Heart right ventricle (tissue), 16 donors: ENCODE data around the gene EIF3L. TPM values are rescaled to one million over a fixed set of nuclear protein-coding genes. Genes with fewer than 3 reads are reported as not detected.
"Not testable (repeated sequence)": the region's sequence is repeated elsewhere in the genome, so short reads cannot be mapped to it uniquely, and the experiment has no call there.

ENCODE experiments used
- ATAC-seq, 8 donors: fragments of 200-7000 bp; cut with Tn5 transposase; one replicate each; pipeline ENCODE4 v1.9.1; 2020; ENCODE audit warnings: mild to moderate bottlenecking in 8 of 8, moderate library complexity in 8 of 8, moderate number of reproducible peaks in 1 of 8
- DNase-seq, 2 donors: peaks; one replicate each; pipeline ENCODE4 v3.0.0-alpha.2; 2020
- H3K27ac ChIP-seq, 10 donors: fragments of 200-600 bp; sonication (generic) in 2 of 10; one replicate each; pipeline versions ENCODE4 v1.5.0 to v1.8.0; 2020 to 2022; ENCODE audit warnings: mild to moderate bottlenecking in 3 of 10
- H3K27me3 ChIP-seq, 7 donors: fragments of 200-600 bp; one replicate each; pipeline ENCODE4 v1.8.0; 2021 to 2022; ENCODE audit warnings: mild to moderate bottlenecking in 2 of 7
- H3K36me3 ChIP-seq, 9 donors: fragments of 200-600 bp; sonication (generic) in 1 of 9; one replicate each; pipeline versions ENCODE4 v1.5.0 to v1.8.0; 2020 to 2022; ENCODE audit warnings: mild to moderate bottlenecking in 2 of 9
- H3K4me1 ChIP-seq, 9 donors: fragments of 200-600 bp; sonication (generic) in 1 of 9; one replicate each; pipeline versions ENCODE4 v1.5.0 to v1.8.0; 2020 to 2022; ENCODE audit warnings: mild to moderate bottlenecking in 4 of 9
- H3K4me3 ChIP-seq, 10 donors: fragments of 200-600 bp; sonication (generic) in 2 of 10; one replicate each; pipeline versions ENCODE4 v1.5.0 to v1.8.0; 2020 to 2022; ENCODE audit warnings: mild to moderate bottlenecking in 7 of 10, moderate library complexity in 2 of 10
- H3K9me3 ChIP-seq, 11 donors: fragments of 200-600 bp in 10 of 11; sonication (generic) in 2 of 11; one replicate each; pipeline versions ENCODE4 v1.5.0 to v1.8.0; 2013 to 2022; ENCODE audit warnings: mild to moderate bottlenecking in 2 of 11, control low read depth in 1 of 11, moderate library complexity in 1 of 11
- WGBS, 2 donors: extraction: QIAGEN DNeasy Blood & Tissue Kit; methylation state at CpG; one replicate each; pipeline ENCODE4 v1.1.7; 2013; ENCODE audit warnings: inconsistent platforms in 1 of 2; 5-methylcytosine and 5-hydroxymethylcytosine counted together
- intact Hi-C, 10 donors: fragments of 100-400 bp; cut with DNase I; formaldehyde crosslinking; loops; one replicate each; pipeline versions ENCODE4 v1.11.1 to v1.14.2; 2022
- long read RNA-seq, 3 donors: library from polyadenylated mRNA; unstranded; transcript quantifications; one replicate each; pipeline ENCODE4 v2.0.0, GENCODE V29; 2020 to 2021
- polyA plus RNA-seq, 2 donors: library from polyadenylated mRNA; stranded (reverse); fragments of 200-250 nt; gene quantifications; one replicate each; pipeline ENCODE4 v1.2.3, GENCODE V29; 2013
- total RNA-seq, 10 donors: library from RNA; stranded (reverse); fragmentation: NEBNext Ultra II Directional in 3 of 10; extraction: Animal tissue kit (Norgen Biotek cat#: 25700) in 3 of 10; gene quantifications; one replicate each; pipeline versions ENCODE4 v1.2.1 to v1.2.4, GENCODE V29; 2021 to 2023
- TF ChIP-seq, protein P1 (sequence below), 9 donors: fragments of 200-600 bp; sonication (generic) in 2 of 9; IDR thresholded peaks; one replicate each; pipeline versions ENCODE4 v1.5.0 to v1.8.0; 2021 to 2022; ENCODE audit warnings: antibody characterized with exemption in 9 of 9, mild to moderate bottlenecking in 5 of 9, moderate library complexity in 1 of 9
- donor health status: Arrhythmogenic right ventricular cardiomyopathy.
- donor health status: ischemic (EF 13 %, LVEDD 7.1; RV severe dilation, severe dysfunction).
- donor health status: healthy with polysubstance abuse.
- donor health status: DM: no; HTN: yes; CAD: no.
- donor health status: DM: no; HTN: no; CAD: no.
- donor health status: ischemic (EF 25% LVEDD 6.9; RV normal size, moderate dysfunction).
- donor health status: ischemic (EF 25% LVEDD 5.7; RV mildly dilated, moderate dysfunction).
- donor health status: healthy.
- donor health status: DM: yes; HTN: yes; CAD: no.
- donor health status: Ischemic cardiomyopathy.
- donor health status: ischemic (EF 35%, LVEDD 5.7; RV mildly dilated, moderate dysfunction).
- donor health status: nonischemic (EF 11% LVEDD 7.7; RV severe dilation, severe dysfunction).
- donor health status: DM: yes; HTN: yes; CAD: no.
- donor health status: PGD.
- donor health status: ischemic (EF 29% LVEDD 5.4; RV normal size, mild dysfunction).
- donor health status: nonischemic (EF 23%, LVEDD 6.1; RV moderate dilation, normal function).

EIF3L gene
- 100 to 1,000 TPM; 304 to 489 (median 445) TPM for total RNA-seq
- polyA plus RNA-seq: 100 to 1,000 TPM; 135 to 250 TPM
- long read RNA-seq, donor 1, transcript EIF3L-203 (13 exons, 3,220 nt): major isoform, 281 of 338 reads
- long read RNA-seq, donor 1, partial matches to known transcripts: 44 of 338 reads
- long read RNA-seq, donor 1, other reads (novel, unspliced or antisense): 12 of 338 reads
- long read RNA-seq, donor 2, transcript EIF3L-203 (13 exons, 3,220 nt): major isoform, 298 of 347 reads
- long read RNA-seq, donor 2, partial matches to known transcripts: 36 of 347 reads
- long read RNA-seq, donor 2, other reads (novel, unspliced or antisense): 12 of 347 reads
- long read RNA-seq, donor 3, transcript EIF3L-203 (13 exons, 3,220 nt): major isoform, 1,142 of 1,326 reads
- long read RNA-seq, donor 3, transcript EIF3L-212 (12 exons, 1,708 nt): minor isoform, 5 of 1,326 reads
- long read RNA-seq, donor 3, partial matches to known transcripts: 94 of 1,326 reads
- long read RNA-seq, donor 3, other reads (novel, unspliced or antisense): 84 of 1,326 reads

DNA sequence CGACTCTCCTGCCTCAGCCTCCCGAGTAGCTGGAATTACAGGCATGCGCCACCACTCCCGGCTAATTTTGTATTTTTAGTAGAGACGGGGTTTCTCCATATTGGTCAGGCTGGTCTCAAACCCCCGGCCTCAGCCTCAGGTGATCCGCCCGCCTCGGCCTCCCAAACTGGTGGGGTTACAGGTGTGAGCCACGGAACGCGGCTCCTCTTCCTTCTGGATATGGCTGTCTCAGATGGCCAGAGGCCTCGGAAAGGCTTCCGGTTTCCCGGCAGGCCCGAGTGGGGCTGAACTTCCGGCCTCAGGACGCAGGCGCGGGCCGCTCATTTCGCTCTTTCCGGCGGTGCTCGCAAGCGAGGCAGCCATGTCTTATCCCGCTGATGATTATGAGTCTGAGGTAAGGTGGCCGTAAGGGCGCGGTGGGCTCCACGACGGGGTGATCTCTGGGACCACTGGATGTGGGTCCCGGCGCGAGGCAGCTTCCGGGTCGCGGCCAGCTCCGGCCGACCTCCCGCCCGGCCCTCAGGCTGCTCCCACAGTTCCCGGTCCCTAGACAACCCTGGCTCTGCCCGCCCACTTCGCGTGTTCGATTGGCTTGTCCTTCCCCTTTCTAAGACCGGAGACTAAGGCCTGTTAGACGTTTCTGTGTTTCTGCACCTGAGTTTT lies at the start of gene EIF3L:
Gene EIF3L (plus strand): TSS at position 331 of the 663 bp plus-strand sequence. CDS start 31 bp downstream, at position 362.
- peaks cover 3 to 50% (median 30%) of the 10 kb centered on the region in 9 donors for H3K4me1 ChIP-seq
- peaks cover 0 to 39% (median 21%) of the 10 kb centered on the region in 9 donors for H3K36me3 ChIP-seq
- peaks cover 0 to 7% (median 0%) of the 10 kb centered on the region in 11 donors for H3K9me3 ChIP-seq
- DNase-seq (peak; percentile 89 to 90), ATAC-seq (peak; percentile 89 to 94 (median 91))
- no peaks in the 10 kb centered on the region for H3K27me3 ChIP-seq
- peak within 1 kb of the TSS; percentile 65 to 87 (median 76) for H3K4me3 ChIP-seq
- intact Hi-C loops: no loop called here
- 0 to 1% methylated on average over 49 of the region's 49 CpGs for WGBS, 2 donors
- peak within 1 kb of the TSS; percentile 68 to 94 (median 90) for H3K27ac ChIP-seq
- TF ChIP-seq, protein P1, sequence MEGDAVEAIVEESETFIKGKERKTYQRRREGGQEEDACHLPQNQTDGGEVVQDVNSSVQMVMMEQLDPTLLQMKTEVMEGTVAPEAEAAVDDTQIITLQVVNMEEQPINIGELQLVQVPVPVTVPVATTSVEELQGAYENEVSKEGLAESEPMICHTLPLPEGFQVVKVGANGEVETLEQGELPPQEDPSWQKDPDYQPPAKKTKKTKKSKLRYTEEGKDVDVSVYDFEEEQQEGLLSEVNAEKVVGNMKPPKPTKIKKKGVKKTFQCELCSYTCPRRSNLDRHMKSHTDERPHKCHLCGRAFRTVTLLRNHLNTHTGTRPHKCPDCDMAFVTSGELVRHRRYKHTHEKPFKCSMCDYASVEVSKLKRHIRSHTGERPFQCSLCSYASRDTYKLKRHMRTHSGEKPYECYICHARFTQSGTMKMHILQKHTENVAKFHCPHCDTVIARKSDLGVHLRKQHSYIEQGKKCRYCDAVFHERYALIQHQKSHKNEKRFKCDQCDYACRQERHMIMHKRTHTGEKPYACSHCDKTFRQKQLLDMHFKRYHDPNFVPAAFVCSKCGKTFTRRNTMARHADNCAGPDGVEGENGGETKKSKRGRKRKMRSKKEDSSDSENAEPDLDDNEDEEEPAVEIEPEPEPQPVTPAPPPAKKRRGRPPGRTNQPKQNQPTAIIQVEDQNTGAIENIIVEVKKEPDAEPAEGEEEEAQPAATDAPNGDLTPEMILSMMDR (IDR thresholded peaks at IDR 0.05): no peak

DNA sequence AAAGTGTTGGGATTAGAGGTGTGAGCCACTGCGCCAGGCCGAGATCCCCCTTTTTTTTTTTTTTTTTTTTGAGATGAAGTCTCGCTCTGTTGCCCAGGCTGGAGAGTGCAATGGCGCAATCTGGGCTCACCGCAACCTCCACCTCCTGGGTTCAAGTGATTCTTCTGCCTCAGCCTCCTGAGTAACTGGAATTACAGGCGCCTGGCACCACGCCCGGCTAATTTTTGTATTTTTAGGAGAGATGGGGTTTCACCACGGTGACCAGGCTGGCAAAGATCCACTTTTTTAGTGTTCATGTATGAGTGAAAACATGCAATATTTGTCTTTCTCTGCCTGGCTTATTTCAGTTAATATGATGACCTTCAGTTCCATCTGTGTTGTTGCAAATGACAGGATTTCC lies 49.2 kb upstream of the EIF3L start:
- peaks cover 0 to 20% (median 0%) of the 10 kb centered on the region in 7 donors for H3K27me3 ChIP-seq
- H3K36me3 ChIP-seq, ATAC-seq, DNase-seq, H3K4me3 ChIP-seq, H3K27ac ChIP-seq, H3K9me3 ChIP-seq: not testable (repeated sequence)
- 78 to 85% methylated on average over 9 of the region's 9 CpGs for WGBS, 2 donors
- peaks cover 0 to 29% (median 12%) of the 10 kb centered on the region in 9 donors for H3K4me1 ChIP-seq
- intact Hi-C loops: loop anchor here in 6 of 10 donors (5.0 to 10.0 kb wide), 5 partner anchors 45 to 175 kb away; partner anchors contain the start of gene NOL12 (in 1 of the 6)

DNA sequence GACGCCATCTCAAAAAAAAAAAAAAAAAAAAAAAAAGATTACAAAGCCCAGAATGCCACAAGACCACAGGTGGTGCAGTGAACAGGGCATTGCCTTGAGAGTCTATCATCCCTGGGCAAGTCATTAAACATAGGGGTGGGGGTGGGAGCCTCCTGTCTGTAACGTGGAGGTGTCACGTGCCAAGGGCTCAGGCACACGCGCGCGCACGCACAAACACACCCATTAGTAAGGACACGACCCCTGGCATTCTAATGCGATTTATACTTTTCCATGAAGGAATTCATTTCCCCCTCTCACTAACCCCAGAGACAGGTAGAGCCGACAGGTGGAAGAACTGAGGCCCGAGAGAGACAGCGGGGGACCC lies 47.3 kb upstream of the EIF3L start:
- TF ChIP-seq, protein P1 (IDR thresholded peaks at IDR 0.05): no peak
- H3K27me3 ChIP-seq: peaks cover 0 to 26% (median 0%) of the 10 kb centered on the region in 7 donors
- peak overlapping the region in 6 of 10 donors; percentile 35 to 68 (median 52) for H3K27ac ChIP-seq
- H3K4me1 ChIP-seq: peaks cover 8 to 47% (median 27%) of the 10 kb centered on the region in 9 donors
- intact Hi-C loops: loop anchor here in 3 of 10 donors (5.0 to 10.0 kb wide), 2 partner anchors 47 to 55 kb away; no protein-coding TSS in a partner anchor
- H3K9me3 ChIP-seq: no peaks in the 10 kb centered on the region
- no peak for DNase-seq
- 4 to 8% methylated on average over 13 of the region's 13 CpGs for WGBS, 2 donors
- no peaks in the 10 kb centered on the region for H3K36me3 ChIP-seq
- H3K4me3 ChIP-seq: peak overlapping the region; percentile 54 to 77 (median 64)
- peak in 1 of 8 donors; percentile 1 for ATAC-seq

DNA sequence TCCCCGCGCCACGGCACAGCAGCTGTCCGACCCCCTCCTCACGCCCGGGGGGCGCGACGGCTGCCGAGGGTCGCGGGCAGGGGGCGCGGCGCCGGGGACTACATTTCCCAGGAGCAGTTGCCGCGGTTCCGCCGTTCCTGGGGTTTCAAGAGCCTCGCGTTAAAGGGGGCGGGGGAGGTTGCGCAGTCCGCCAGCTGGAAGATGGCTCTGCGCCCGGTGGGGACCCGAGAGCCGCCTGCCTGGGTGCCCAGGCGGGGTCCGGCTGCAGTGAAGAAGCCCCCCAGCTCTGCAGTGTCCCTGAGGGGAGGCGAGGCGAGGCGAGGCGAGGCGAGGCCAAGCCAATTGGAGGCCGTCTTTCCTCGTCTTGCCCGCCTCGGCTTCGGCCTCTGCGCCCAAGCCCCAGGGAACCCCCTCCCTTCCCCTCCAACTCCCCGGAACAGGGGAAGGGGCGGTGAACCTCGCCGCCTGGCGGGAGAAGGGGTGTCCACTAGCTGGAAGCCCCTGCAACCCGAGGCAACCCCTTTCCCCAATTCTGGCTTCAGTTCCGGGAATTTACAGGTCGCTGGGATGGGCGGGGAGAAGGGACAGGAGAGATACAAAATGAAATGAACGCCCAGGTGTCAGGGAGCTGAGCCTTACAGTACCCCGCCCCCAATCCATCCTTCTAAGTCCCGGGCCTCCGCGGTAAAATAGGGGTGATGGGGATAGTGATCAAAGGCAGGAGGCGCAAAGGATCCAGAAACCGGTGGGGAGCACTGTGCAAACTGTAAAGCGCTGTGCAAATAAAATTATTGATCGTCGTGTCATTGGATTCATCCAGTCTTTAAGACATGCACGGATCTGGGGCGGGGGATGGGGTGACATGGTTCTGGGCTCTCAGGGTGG lies 46.7 kb upstream of the EIF3L start:
- peak in 7 of 8 donors; percentile 14 to 37 (median 24) for ATAC-seq
- H3K27ac ChIP-seq: peak overlapping the region in 9 of 10 donors; percentile 12 to 68 (median 46)
- H3K27me3 ChIP-seq: peaks cover 0 to 27% (median 0%) of the 10 kb centered on the region in 7 donors
- 2 to 3% methylated on average over 60 to 63 of the region's 63 CpGs for WGBS, 2 donors
- peak overlapping the region; percentile 54 to 77 (median 64) for H3K4me3 ChIP-seq
- intact Hi-C loops: loop anchor here in 3 of 10 donors (5.0 to 10.0 kb wide), 2 partner anchors 48 to 55 kb away; no protein-coding TSS in a partner anchor
- H3K4me1 ChIP-seq: peaks cover 8 to 53% (median 32%) of the 10 kb centered on the region in 9 donors
- TF ChIP-seq, protein P1 (IDR thresholded peaks at IDR 0.05): no peak
- no peaks in the 10 kb centered on the region for H3K9me3 ChIP-seq
- DNase-seq: peak; percentile 57 to 66
- no peaks in the 10 kb centered on the region for H3K36me3 ChIP-seq
